Memory B cell (primary cell): ENCODE measurements around the gene ERN1.
A peak's percentile ranks its signal among the peaks of the same experiment; 100 is the strongest.

Source experiments
- ATAC-seq: fragments of 150-1000 bp; cut with Tn5 transposase; 2 replicates; pipeline ENCODE4 v1.10.0; 2021; ENCODE audit warnings: low read depth, mild to moderate bottlenecking, moderate library complexity
- DNase-seq, 2 donors: peaks; one replicate each; pipeline ENCODE4 v3.0.0; 2022; ENCODE audit warnings: low spot score in 2 of 2
- H3K27ac Mint-ChIP-seq: one replicate; pipeline ENCODE4 v1.8.0; 2022; ENCODE audit warnings: mild to moderate bottlenecking, moderate library complexity, mixed read lengths
- H3K27me3 Mint-ChIP-seq: one replicate; pipeline ENCODE4 v1.8.0; 2022; ENCODE audit warnings: mixed read lengths
- H3K36me3 Mint-ChIP-seq: one replicate; pipeline ENCODE4 v1.8.0; 2022; ENCODE audit warnings: mild to moderate bottlenecking, mixed read lengths
- H3K4me1 Mint-ChIP-seq: one replicate; pipeline ENCODE4 v1.8.0; 2022; ENCODE audit warnings: mixed read lengths
- H3K4me3 Mint-ChIP-seq: one replicate; pipeline ENCODE4 v1.8.0; 2022; ENCODE audit warnings: mild to moderate bottlenecking, moderate library complexity, mixed read lengths
- H3K9me3 Mint-ChIP-seq: one replicate; pipeline ENCODE4 v1.8.0; 2022; ENCODE audit warnings: mixed read lengths

Gene ERN1

GRCh38 chr17:64120159-64120810 is 9.7 kb downstream of the ERN1 start:
- DNase-seq: no peak
- H3K9me3 Mint-ChIP-seq: no peaks in the 10 kb centered on the region
- peaks cover 2% of the 10 kb centered on the region for H3K36me3 Mint-ChIP-seq
- no peak overlapping the region for H3K27ac Mint-ChIP-seq
- H3K4me1 Mint-ChIP-seq: peaks cover 9% of the 10 kb centered on the region
- no peaks in the 10 kb centered on the region for H3K27me3 Mint-ChIP-seq
- no peak for ATAC-seq
- no peak overlapping the region for H3K4me3 Mint-ChIP-seq

- H3K27ac Mint-ChIP-seq: no peak overlapping the region
- H3K4me3 Mint-ChIP-seq: no peak overlapping the region
- no peak for DNase-seq
- no peaks in the 10 kb centered on the region for H3K9me3 Mint-ChIP-seq
- no peak for ATAC-seq
- H3K36me3 Mint-ChIP-seq: peaks cover 3% of the 10 kb centered on the region
- peaks cover 9% of the 10 kb centered on the region for H3K4me1 Mint-ChIP-seq
- H3K27me3 Mint-ChIP-seq: peaks cover 2% of the 10 kb centered on the region
Measured at GRCh38 chr17:64117981-64118979, 11.7 kb downstream of the ERN1 start.

- peaks cover 6% of the 10 kb centered on the region for H3K4me1 Mint-ChIP-seq
- no peaks in the 10 kb centered on the region for H3K9me3 Mint-ChIP-seq
- DNase-seq (no peak), ATAC-seq (no peak)
- no peak overlapping the region for H3K27ac Mint-ChIP-seq
- no peak overlapping the region for H3K4me3 Mint-ChIP-seq
- H3K36me3 Mint-ChIP-seq: peaks cover 3% of the 10 kb centered on the region
- peaks cover 2% of the 10 kb centered on the region for H3K27me3 Mint-ChIP-seq
Measured at GRCh38 chr17:64115822-64116534, 14.0 kb downstream of the ERN1 start.

GRCh38 chr17:64115043-64115698 is 14.8 kb downstream of the ERN1 start:
- ATAC-seq (no peak), DNase-seq (no peak)
- Mint-ChIP-seq H3K36me3 (peaks cover 3% of the 10 kb centered on the region), H3K9me3 (no peaks in the 10 kb centered on the region), H3K27me3 (peaks cover 2% of the 10 kb centered on the region), H3K4me1 (peaks cover 2% of the 10 kb centered on the region), H3K27ac (no peak overlapping the region), H3K4me3 (no peak overlapping the region)

GRCh38 chr17:64113006-64113405 is 16.9 kb downstream of the ERN1 start:
- H3K4me3 Mint-ChIP-seq: no peak overlapping the region
- peaks cover 2% of the 10 kb centered on the region for H3K27me3 Mint-ChIP-seq
- H3K36me3 Mint-ChIP-seq: peaks cover 3% of the 10 kb centered on the region
- no peaks in the 10 kb centered on the region for H3K9me3 Mint-ChIP-seq
- DNase-seq (no peak), ATAC-seq (no peak)
- H3K4me1 Mint-ChIP-seq: peaks cover 4% of the 10 kb centered on the region
- H3K27ac Mint-ChIP-seq: no peak overlapping the region

- peaks cover 3% of the 10 kb centered on the region for H3K36me3 Mint-ChIP-seq
- peaks cover 4% of the 10 kb centered on the region for H3K4me1 Mint-ChIP-seq
- DNase-seq: no peak
- no peak overlapping the region for H3K4me3 Mint-ChIP-seq
- peaks cover 2% of the 10 kb centered on the region for H3K27me3 Mint-ChIP-seq
- no peaks in the 10 kb centered on the region for H3K9me3 Mint-ChIP-seq
- no peak for ATAC-seq
- H3K27ac Mint-ChIP-seq: no peak overlapping the region
Measured at GRCh38 chr17:64111831-64112230, 18.1 kb downstream of the ERN1 start.

GRCh38 chr17:64110379-64111152 is 19.4 kb downstream of the ERN1 start:
- Mint-ChIP-seq H3K9me3 (no peaks in the 10 kb centered on the region), H3K4me3 (no peak overlapping the region), H3K27me3 (peaks cover 2% of the 10 kb centered on the region), H3K4me1 (peaks cover 7% of the 10 kb centered on the region), H3K36me3 (peaks cover 3% of the 10 kb centered on the region), H3K27ac (no peak overlapping the region)
- DNase-seq: no peak
- ATAC-seq: no peak

GRCh38 chr17:64109400-64109799 is 20.5 kb downstream of the ERN1 start:
- H3K4me3 Mint-ChIP-seq: no peak overlapping the region

GRCh38 chr17:64107500-64108236 is 22.3 kb downstream of the ERN1 start:
- DNase-seq (no peak), ATAC-seq (no peak)
- Mint-ChIP-seq H3K4me3 (no peak overlapping the region), H3K36me3 (no peaks in the 10 kb centered on the region), H3K4me1 (peaks cover 7% of the 10 kb centered on the region), H3K27me3 (no peaks in the 10 kb centered on the region), H3K27ac (peak overlapping the region; percentile 35), H3K9me3 (no peaks in the 10 kb centered on the region)

More at GRCh38 chr17:64109400-64109799, 20.5 kb downstream of the ERN1 start:
- Mint-ChIP-seq H3K27ac (no peak overlapping the region), H3K27me3 (no peaks in the 10 kb centered on the region), H3K36me3 (peaks cover 3% of the 10 kb centered on the region), H3K9me3 (no peaks in the 10 kb centered on the region), H3K4me1 (peaks cover 7% of the 10 kb centered on the region)
- DNase-seq: no peak
- no peak for ATAC-seq

GRCh38 chr17:64106918-64107317 is 23.0 kb downstream of the ERN1 start:
- no peaks in the 10 kb centered on the region for H3K27me3 Mint-ChIP-seq

GRCh38 chr17:64103391-64104364 is 26.3 kb downstream of the ERN1 start:
- no peaks in the 10 kb centered on the region for H3K36me3 Mint-ChIP-seq
- ATAC-seq (no peak), DNase-seq (no peak)
- no peak overlapping the region for H3K4me3 Mint-ChIP-seq
- H3K27me3 Mint-ChIP-seq: no peaks in the 10 kb centered on the region
- no peaks in the 10 kb centered on the region for H3K9me3 Mint-ChIP-seq
- peaks cover 2% of the 10 kb centered on the region for H3K4me1 Mint-ChIP-seq
- H3K27ac Mint-ChIP-seq: no peak overlapping the region

More at GRCh38 chr17:64106918-64107317, 23.0 kb downstream of the ERN1 start:
- H3K27ac Mint-ChIP-seq: peak overlapping the region; percentile 2
- peaks cover 7% of the 10 kb centered on the region for H3K4me1 Mint-ChIP-seq
- no peaks in the 10 kb centered on the region for H3K36me3 Mint-ChIP-seq
- ATAC-seq (no peak), DNase-seq (no peak)
- H3K9me3 Mint-ChIP-seq: no peaks in the 10 kb centered on the region
- no peak overlapping the region for H3K4me3 Mint-ChIP-seq
